HG02884 (cell line): ENCODE results near the gene PLA2G12B.
"Not testable (repeated sequence)": the region's sequence is repeated elsewhere in the genome, so short reads cannot be mapped to it uniquely, and the experiment has no call there.

Source experiments
- ATAC-seq: cut with Tn5 transposase; IDR thresholded peaks from one replicate; pipeline ENCODE4 v1.9.1; 2021; ENCODE audit warnings: mild to moderate bottlenecking, moderate library complexity; ENCODE audit not compliant: unreplicated experiment

Gene PLA2G12B, protein sequence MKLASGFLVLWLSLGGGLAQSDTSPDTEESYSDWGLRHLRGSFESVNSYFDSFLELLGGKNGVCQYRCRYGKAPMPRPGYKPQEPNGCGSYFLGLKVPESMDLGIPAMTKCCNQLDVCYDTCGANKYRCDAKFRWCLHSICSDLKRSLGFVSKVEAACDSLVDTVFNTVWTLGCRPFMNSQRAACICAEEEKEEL

DNA sequence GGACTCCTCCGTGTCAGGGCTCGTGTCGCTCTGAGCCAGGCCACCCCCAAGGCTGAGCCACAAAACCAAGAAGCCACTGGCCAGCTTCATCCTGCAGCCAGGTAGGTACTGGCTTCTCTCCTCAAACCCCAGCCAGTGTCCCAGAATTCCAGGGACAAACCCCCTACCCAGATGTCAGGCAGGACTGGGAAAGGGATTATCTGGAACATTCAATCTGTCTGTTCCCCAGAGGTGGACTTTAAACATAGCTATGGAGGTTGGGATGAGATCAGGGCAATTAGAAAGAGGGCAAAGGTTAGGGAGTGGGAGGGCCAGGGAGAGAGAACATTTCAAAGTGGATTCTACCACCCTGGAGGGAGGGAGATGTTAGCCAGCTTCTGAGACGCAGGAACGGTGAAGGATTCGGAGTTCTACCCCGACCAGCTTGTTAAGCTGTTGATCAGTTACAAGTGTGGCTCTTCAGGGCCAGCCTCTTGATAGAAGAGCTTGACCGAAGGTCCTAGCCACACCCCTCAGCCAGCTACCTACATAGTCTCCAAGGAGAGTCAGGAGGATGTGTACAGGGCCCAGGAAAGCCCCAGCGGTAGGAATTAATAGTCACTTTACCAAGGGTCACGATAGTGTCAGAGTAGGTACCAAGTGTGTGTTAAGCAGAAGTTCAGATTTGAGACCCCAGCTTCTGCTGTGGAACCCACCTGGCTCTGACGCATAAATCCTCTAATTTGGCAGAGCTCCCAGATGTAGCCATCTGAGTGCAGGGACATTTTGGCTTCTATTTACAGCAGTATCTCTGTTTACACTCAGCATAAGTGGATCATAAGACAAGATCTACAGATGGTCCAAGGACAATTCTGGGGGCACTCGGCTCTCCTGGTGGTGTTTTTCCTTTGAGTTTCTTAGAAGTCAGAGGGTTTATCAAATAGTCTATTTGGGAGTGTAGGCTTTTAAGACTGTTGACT, at the start of gene PLA2G12B:
TSS of gene PLA2G12B (minus strand) at position 211 of the 959 bp plus-strand sequence. CDS start at position 90, 121 bp downstream.
- no peak for ATAC-seq

DNA sequence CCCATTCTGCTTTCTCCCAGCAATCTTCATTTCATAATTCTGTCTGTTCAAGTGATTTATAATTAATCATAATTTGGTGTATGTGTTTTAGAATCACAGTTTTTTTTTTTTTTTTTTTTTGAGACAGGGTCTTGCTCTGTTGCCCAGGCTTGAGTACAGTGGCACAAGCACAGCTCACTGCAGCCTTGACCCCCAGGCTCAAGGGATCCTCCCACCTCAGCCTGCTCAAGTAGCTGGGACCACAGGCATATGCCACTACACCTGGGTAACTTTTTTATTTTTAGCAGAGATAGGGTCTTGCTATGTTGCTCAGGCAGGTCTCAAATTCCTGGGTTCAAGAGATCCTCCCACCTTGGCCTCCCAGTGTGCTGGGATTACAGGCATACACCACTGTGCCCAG, 49.2 kb upstream of the PLA2G12B start:
- no peak for ATAC-seq

DNA sequence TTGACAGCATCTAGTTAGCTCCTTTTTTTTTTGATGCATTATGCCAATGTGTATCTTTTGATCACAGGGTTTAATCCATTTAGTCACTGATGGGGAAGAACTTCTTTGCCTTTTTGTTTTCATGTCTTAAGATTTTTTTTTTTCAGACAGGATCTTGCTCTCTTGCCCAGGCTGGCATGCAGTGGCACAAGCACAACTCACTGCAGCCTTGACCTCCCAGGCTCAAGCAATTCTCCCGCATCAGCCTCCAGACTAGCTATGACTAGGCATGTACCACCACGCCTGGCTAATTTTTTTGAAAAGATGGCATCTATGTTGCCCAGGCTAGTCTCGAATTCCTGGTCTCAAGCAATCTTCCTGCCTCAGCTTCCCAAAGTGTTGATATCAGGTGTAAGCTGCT, 46.4 kb upstream of the PLA2G12B start:
- ATAC-seq = no peak

DNA sequence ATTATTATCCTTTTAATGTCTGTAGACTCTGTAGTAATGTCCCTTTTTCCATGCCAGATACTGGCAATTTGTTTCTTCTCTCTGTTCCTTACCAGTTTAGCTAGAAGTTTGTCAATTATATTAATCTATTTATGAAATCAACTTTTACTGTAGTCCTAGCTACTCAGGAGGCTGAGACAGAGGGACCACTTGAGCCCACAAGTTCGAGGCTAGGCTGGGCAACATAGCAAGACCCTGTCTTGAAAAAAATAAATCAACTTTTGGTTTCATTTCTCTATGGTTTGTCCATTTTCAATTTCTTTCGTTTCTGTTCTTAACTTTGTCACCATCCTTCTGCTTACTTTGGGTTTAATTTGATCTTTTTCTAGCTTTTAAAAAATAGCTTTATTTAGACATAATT, 42.5 kb upstream of the PLA2G12B start:
- ATAC-seq = no peak

DNA sequence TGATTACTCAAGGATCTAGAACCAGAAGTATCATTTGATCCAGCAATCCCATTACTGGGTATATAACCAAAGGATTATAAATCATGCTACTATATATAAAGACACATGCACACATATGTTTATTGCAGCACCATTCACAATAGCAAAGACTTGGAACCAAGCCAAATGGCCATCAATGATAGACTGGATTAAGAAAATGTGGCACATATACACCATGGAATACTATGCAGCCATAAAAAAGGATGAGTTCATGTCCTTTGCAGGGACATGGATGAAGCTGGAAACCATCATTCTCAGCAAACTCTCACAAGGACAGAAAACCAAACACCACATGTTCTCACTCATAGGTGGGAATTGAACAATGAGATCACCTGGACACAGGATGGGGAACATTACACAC, 40.9 kb upstream of the PLA2G12B start:
- not testable (repeated sequence) for ATAC-seq

DNA sequence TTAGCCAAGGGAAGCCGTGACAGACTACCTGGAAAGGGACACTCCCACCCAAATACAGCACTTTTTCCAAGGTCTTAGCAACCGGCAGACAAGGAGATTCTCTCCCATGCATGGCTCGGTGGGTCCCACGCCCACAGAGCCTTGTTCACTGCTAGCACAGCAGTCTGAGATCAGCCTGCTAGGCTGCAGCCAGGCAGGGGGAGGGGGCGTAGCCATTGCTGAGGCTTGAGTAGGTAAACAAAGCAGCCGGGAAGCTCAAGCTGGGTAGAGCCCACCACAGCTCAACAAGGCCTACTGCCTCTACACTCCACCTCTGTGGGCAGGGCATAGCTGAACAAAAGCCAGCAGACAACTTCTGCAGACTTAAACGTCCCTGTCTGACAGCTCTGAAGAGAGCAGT, 35.2 kb upstream of the PLA2G12B start:
- not testable (repeated sequence) for ATAC-seq

DNA sequence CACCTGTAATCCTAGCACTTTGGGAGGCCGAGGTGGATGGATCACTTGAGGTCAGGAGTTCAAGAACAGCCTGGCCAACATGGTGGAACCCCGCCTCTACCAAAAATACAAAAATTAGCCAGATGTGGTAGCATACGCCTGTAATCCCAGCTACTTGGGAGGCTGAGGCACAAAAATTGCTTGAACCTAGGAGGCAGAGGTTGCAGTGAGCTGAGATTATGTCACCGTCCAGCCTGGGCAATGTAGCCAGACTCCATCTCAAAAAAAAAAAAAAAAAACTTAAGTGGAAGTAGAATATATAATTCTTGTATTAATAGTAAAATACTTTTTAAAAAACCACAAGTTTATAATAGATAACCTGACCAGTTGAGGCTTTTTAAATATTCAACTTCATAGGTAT, 30.0 kb upstream of the PLA2G12B start:
- not testable (repeated sequence) for ATAC-seq

DNA sequence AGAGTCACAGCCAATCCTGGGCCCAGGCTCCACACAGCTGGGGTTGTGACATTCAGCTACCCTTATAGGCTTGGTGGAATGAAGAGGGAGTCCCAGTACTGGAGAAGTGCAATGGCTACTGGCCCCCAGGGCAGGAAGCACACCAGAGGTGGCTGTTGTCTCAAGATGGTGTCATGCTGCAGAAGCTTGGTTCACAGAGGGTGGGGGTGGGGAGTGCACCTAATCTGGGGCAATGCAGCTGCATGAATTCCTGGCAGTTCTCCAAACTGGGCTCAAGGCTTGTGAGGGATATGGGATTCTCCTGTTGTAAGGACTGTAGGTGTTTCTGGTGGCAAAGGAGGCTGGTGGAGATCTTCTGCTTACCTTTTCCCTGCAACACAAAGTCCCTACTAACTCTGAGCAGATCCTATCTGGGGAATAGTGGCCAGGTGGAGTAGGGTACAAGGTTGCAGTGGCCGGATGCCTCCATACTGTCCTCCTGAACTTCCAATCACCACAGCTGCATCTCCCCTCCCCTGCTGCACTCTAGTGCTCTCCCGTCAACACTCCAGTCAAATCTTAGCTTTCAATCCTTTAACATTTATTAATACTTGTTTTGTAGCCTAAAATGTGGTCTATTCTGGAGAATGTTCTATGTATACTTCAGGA, 27.4 kb upstream of the PLA2G12B start:
- ATAC-seq = no peak

DNA sequence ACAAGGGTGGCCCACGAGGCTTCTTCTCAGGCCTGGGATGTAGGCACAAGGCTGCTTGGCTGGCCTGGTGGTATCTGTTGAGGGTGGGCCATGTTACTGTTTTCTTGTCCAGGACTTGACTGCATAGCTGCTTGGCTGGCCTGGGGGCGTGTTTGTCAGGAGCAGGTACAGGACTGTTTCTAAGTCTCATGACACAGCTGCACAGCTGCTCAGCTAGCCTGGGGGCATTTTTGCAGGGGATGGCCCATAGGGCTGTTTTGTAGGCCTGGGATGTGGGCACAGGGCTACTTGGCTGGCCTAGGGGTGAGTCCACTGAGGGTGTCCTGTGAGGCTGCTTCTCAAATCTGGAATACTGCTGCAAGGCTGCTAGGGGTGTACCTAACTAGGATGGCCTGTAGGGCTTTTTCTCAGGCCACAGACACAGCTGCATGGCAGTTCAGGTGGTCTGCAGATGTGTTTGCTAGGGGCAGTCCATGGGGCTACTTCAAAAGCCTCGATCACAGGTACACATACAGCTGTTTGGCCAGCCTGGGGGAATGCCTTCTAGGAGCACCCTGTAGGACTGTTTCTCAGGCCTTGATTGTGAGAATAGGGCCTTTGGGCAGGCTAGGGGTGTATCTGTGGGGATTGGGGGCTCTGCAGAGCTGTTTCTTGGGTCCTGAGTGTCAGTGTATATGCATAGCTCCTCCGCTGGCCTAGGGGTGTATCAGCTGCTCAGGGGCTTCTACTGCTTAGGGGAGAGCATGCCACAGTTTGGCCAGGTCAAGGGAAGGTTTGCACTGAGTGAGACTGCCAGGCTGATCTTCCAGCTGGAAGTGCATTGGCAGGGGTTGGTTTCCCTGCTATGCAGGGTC, 26.6 kb upstream of the PLA2G12B start:
- no peak for ATAC-seq

DNA sequence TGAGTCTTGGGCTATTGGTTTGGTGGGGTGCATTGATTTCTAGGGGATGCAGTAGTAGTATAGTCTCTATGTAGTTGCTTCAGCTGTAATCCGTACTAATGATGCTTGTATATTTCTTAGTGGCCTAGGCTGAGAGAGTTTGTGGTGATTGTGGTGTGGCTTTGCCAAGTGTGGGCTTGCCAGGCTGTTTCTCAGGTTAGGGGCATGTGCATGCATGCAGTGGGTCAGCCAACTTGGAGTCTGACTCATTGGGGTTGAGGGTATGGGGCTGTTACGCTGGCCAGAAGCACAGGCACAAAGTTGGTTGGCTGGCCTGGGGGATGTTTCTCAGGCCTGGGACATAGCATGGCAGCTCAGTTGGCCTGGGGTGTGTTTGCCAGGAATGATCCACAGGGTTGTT, 25.7 kb upstream of the PLA2G12B start:
- ATAC-seq = no peak

DNA sequence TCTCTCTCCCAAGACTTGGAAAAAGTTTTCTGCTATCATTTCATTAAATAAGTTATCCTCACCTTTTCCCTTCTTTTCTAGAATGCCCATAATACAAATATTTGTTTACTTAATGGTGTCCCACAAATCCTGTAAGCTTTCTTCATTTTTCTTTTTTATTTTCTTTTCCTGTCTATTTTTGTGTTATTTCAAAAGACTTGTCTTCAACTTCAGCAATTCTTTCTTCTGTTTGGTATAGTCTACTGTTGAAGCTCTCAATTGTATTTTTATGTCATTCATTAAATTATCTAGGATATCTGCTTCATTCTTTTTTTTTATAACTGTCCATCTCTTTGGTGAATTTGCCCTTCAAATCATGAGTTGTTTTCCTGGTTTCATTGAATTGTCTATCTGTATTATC, 25.1 kb upstream of the PLA2G12B start:
- no peak for ATAC-seq

DNA sequence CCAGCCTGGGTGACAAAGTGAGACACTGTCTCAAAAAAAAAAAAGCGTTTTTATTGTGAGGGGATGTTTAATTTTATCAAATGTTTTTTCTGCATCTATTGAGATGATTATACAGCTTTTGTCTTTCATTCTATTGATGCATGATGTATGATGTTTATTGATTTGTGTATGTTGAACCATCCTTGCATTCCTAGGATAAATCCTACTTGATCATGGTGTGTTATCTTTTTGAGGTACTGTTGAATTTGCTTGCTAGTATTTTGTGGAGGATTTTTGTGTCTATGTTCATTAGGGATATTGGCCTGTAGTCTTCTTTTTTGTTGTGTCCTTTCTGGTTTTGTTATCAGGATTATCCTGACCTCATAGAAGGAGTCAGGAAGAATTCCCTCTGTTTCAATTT, 22.3 kb upstream of the PLA2G12B start:
- no peak for ATAC-seq

DNA sequence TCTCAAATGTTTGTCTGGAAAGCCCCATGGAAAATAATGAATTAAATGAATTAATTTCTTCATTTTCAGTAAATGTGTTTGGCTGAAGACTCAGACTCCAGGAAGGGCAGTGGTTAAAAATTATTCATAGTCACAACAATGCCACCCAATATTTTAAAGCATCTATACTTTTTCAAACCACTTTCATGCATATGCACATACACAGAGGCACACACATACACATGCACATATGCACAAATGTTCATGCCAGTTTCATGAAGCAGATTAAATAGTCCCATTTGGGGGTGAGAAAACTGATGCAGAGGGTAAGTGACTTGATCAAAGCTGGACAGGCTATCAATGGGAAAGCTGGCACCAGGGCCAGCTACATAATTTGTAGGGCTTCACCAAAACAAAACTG, 1.4 kb upstream of the PLA2G12B start:
- ATAC-seq = no peak

DNA sequence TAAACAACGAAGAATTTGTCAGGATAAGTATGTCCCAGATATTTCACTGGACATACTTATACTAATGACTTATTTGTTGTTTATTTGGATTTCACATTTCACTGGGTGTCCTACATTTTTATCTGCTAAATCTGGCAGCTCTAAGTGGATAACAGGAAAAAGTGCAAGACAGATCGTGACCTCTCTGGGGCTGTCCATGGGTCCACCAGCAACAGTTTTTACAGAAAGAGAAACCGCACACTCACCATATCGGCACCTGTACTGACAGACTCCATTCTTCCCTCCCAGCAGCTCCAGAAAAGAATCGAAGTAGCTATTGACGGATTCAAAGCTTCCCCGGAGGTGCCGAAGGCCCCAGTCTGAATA, 393 bp downstream of the PLA2G12B start:
- ATAC-seq = no peak

DNA sequence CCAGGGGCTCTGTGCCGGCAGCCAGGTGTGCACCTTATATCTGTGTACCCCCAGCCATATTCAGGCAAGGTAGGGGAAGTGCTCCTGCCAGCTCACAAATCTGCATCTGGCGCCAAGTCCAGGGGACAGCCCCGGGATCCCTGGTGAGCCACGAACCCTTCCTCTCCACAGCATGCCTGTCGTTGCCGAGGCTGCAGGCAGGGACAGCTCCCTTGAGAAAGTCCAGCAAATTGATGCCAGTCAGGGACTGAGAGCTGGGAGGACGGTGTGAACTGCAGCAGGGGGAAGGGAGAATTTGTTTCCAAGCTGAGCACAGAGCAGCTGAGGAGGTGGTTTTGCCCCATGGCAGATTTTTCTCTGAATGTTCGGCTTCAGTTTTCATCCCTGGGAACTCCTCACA, 919 bp downstream of the PLA2G12B start:
- no peak for ATAC-seq

DNA sequence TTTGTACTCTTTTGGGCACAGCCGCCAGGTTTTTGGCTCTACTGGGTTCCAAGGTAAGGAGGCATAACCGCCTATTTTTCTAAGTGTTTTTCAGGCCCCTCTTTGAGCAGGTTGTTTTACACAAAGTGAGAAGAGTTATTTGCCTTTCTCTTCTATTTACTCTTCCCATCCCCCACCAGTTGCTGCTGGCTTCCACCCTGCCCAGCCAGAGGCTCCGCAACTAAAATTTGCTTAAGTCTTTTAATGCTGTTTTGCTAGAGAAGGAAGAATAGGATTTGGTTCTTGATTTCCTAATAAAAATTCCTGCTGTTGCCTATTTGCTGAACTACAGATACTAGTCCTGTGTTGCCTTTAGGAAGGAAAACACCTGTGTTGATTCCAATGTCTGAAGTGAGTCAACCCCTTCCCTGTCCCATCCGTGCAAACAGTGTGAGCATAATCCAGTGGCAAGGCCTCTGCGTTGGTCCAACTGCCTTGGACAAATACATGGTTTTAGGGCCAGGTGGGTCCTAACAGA, 1.9 kb downstream of the PLA2G12B start:
- ATAC-seq = no peak

DNA sequence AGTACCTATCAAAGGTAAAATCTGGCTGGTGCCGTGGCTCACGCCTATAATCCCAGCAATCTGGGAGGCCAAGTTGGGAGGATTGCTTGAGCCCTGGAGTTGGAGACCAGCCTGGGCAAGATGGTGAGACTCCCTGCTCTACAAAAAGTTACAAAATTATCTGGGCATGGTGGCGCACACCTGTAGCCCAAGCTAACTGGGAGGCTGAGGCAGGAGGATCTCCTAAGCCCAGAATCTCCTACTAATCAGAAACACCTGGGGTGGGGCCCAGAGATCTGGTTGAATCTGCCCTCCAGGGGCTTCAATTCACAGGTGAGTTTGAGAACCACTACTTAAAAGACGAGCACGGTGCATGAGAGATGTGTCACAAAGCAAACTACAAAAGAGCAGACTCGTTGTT, 2.4 kb downstream of the PLA2G12B start:
- no peak for ATAC-seq

DNA sequence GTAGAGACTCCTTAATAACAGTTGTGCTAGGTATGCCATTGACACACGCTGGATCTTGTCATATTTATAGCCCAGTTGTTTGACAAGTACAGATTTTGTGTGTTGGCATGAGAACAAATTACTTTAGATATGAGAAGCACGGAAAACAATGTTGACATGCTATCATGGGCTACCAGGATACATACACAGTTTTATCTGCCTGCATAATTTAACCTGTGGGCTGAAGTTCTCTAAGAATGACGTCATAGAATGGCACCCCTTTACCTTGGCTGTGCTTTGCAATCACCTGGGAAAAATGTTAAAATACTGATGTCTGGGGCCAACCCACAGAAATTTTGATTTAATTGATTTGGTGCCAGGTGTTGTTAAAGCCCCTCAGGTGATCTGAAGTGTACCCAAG, 2.8 kb downstream of the PLA2G12B start:
- ATAC-seq = no peak

DNA sequence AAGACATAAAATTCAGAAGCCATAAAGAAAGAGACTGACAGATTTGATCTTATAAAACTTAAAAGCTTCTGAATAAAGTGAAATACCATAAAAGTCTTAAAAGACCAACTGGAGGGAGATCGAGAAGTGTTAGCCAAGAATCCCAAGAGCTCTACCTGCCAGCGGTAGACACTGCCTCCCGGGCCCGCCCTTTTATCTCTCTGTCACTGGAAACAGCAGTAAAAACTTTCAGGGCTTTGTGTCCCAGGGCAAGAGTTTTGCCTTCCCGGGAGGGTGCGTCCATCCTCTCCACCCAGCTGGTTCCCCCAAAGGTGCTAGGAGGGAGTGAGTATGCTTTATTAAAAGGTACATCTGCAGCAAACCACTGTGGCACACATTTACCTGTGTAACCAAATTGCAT, 5.8 kb downstream of the PLA2G12B start:
- ATAC-seq = no peak

DNA sequence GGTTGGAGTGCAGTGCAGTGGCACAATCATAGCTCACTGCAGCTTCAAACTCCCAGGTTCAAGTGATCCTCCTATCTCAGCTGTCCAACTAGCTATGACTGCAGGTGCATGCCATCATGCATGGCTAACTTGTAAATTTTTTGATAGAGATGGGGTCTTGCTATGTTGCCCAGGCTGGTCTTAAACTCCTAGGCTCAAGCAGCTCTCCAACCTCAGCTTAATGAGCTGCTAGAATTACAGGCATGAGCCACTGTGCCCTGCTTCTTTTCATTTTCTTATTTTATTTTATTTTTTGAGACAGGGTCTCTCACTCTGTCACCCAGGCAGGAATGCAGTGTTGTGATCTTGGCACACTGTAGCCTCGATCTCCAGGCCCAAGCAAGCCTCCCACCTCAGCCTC, 7.6 kb downstream of the PLA2G12B start:
- ATAC-seq = no peak
